ACC112 (cell line): Measurements from ENCODE around the gene SLAIN2.
"Not testable (repeated sequence)": the region's sequence is repeated elsewhere in the genome, so short reads cannot be mapped to it uniquely, and the experiment has no call there.

Source experiments
- H2AFZ ChIP-seq: fragments of 200-600 bp; sonication (generic); one replicate; pipeline ENCODE4 v1.6.0; 2017; ENCODE audit warnings: antibody characterized with exemption, low read length; ENCODE audit not compliant: unreplicated experiment
- H3K27ac ChIP-seq: fragments of 200-600 bp; sonication (generic); 2 replicates; pipeline ENCODE4 v1.5.1; 2014; ENCODE audit warnings: low read depth, mild to moderate bottlenecking, antibody characterized with exemption, low read length, moderate library complexity
- H3K27me3 ChIP-seq: fragments of 200-600 bp; sonication (generic); 2 replicates; pipeline ENCODE4 v1.6.1; 2014; ENCODE audit warnings: mild to moderate bottlenecking, antibody characterized with exemption, low read length, moderate library complexity, mixed read lengths; ENCODE audit not compliant: insufficient read depth
- H3K36me3 ChIP-seq: fragments of 200-600 bp; sonication (generic); 2 replicates; pipeline ENCODE4 v1.6.1; 2016; ENCODE audit warnings: mild to moderate bottlenecking, antibody characterized with exemption, low read length, moderate library complexity, mixed read lengths; ENCODE audit not compliant: insufficient read depth
- H3K4me1 ChIP-seq: fragments of 200-600 bp; sonication (generic); one replicate; pipeline ENCODE4 v1.6.1; 2016; ENCODE audit warnings: low read length, mixed read lengths; ENCODE audit not compliant: insufficient read depth, unreplicated experiment, control insufficient read depth
- H3K4me3 ChIP-seq: fragments of 200-600 bp; sonication (generic); 2 replicates; pipeline ENCODE4 v1.5.1; 2014; ENCODE audit warnings: mild to moderate bottlenecking, low read depth, low read length
- H3K79me2 ChIP-seq: fragments of 200-600 bp; sonication (generic); one replicate; pipeline ENCODE4 v1.6.0; 2016; ENCODE audit warnings: low read length; ENCODE audit not compliant: control insufficient read depth, unreplicated experiment, insufficient read depth

Gene SLAIN2

DNA sequence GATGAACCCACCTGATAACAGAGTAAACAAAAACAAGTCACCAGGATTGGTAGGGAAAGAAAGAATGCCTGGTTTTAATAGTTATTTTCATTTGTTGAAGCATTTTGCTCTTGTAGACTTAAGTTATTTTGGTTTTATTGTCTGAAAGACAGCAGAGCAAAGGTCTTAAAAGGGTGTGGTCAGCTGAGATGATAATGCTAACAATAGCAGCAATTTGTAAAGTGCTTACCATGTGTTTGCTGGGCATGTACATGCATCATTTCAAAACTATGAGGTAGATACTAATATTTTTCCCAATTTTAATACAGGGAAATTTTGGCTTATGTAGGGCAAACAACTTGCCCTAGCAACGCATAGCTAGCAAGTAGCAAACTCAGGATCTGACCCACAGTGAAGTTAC lies 95.0 kb downstream of the SLAIN2 start:
- H3K36me3 ChIP-seq, result no peaks in the 10 kb centered on the region
- H3K4me3 ChIP-seq, result no peak overlapping the region
- no peaks in the 10 kb centered on the region for H3K27me3 ChIP-seq
- no peaks in the 10 kb centered on the region for H3K79me2 ChIP-seq
- H2AFZ ChIP-seq, result no peak overlapping the region
- no peaks in the 10 kb centered on the region for H3K4me1 ChIP-seq
- no peak overlapping the region for H3K27ac ChIP-seq

DNA sequence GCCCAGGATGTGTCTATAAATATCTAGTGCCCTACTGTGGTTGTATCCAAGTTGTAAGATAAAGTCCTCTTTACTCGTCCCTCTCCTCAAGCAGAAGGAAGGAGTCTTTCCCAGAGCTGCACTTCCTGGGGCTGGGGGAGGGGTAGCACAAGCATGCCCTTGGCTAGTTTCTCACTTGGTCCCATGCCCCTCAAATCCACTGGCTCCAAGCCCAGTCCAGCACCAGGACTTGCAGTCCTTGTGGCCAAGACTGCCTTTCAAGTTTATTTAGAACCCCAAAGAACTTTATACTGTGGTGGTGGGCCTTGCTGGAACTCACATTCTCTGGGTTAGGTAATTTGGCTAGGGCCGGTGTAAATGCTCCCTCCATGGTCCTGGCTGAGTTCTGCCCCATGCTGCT lies 98.7 kb downstream of the SLAIN2 start:
- Histone ChIP-seq H3K27ac (no peak overlapping the region), H3K4me1 (no peaks in the 10 kb centered on the region), H3K4me3 (no peak overlapping the region), H3K36me3 (no peaks in the 10 kb centered on the region), H3K27me3 (no peaks in the 10 kb centered on the region), H2AFZ (no peak overlapping the region), H3K79me2 (no peaks in the 10 kb centered on the region)

DNA sequence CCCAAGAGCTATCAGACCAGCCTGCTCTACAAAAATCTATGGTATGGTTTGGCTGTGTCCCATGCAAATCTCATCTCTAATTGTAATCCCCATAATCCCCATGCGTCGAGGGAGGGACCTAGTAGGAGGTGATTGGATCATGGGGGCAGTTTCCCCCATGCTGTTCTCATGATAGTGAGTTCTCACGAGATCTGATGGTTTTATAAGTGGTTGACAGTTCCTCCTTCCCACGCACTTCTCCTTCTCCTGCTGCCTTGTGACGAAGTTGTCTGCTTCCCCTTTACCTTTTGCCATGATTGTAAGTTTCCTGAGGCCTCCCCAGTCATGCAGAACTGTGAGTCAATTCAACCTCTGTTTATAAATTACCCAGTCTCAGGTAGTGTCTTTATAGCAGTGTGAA lies 99.6 kb downstream of the SLAIN2 start:
- not testable (repeated sequence) for H3K79me2 ChIP-seq, H3K36me3 ChIP-seq, H3K4me1 ChIP-seq, H3K27me3 ChIP-seq, H3K27ac ChIP-seq, H3K4me3 ChIP-seq, H2AFZ ChIP-seq

DNA sequence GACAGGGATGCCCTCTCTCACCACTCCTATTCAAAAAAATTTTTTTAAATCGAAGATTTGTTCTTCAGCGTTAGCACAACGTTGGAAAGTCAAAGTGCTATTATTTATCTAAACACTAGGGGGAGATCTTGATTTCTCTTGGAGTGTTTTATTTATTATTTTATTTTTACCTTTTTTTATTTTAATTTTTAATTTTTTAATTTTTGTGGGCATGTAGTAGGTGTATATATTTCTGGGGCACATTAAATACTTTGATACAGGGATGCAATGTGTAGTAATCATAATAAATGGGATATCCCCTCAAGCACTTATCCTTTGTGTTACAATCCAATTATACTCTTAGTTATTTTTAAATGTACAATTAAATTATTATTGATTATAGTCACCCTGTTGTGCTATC lies 104.4 kb downstream of the SLAIN2 start:
- Histone ChIP-seq H3K79me2 (no peaks in the 10 kb centered on the region), H2AFZ (no peak overlapping the region), H3K27ac (no peak overlapping the region), H3K27me3 (no peaks in the 10 kb centered on the region), H3K4me3 (no peak overlapping the region), H3K4me1 (no peaks in the 10 kb centered on the region), H3K36me3 (no peaks in the 10 kb centered on the region)

DNA sequence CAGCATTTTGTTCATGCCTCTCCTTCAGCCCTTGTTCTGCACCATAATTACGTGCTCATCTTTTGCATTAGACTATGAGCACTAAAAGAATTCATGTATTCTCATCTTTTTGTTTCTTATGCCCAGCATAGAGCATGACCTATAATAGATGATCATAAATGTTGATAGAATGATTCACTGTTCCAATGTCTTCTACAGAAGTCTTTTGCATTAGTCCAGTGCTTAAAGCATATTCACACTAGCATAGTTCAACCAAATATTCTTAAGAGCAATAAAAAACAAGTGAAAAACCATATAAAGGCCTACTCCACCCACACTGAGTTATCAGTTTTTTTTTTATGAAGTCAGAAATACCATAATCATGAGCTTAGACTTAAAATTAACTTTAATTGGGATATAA lies 105.3 kb downstream of the SLAIN2 start:
- Histone ChIP-seq H3K27me3 (no peaks in the 10 kb centered on the region), H3K79me2 (no peaks in the 10 kb centered on the region), H3K36me3 (no peaks in the 10 kb centered on the region), H3K27ac (no peak overlapping the region), H2AFZ (no peak overlapping the region), H3K4me1 (no peaks in the 10 kb centered on the region), H3K4me3 (no peak overlapping the region)

DNA sequence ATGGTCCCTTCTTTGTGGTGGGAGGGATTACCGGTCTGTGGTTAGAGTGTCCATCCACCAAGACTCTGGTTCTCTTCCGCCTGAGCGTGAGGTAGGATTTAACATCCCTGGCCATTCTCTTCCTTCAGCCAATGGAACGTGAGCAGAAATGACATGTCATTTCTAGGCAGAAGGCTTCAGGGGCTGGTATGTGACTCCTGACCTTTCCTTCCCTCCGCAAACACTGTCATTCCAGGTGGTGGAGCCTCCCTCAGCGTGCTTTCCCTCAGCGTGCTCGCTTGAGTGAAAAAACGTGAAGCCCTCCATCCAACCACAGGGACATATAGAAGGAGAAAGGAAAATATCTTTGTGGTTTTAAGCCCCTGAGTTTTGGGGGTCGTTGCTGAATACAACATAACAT lies 107.8 kb downstream of the SLAIN2 start:
- Histone ChIP-seq H3K79me2 (no peaks in the 10 kb centered on the region), H3K36me3 (no peaks in the 10 kb centered on the region), H3K4me1 (no peaks in the 10 kb centered on the region), H2AFZ (no peak overlapping the region), H3K27ac (no peak overlapping the region), H3K27me3 (no peaks in the 10 kb centered on the region), H3K4me3 (no peak overlapping the region)

DNA sequence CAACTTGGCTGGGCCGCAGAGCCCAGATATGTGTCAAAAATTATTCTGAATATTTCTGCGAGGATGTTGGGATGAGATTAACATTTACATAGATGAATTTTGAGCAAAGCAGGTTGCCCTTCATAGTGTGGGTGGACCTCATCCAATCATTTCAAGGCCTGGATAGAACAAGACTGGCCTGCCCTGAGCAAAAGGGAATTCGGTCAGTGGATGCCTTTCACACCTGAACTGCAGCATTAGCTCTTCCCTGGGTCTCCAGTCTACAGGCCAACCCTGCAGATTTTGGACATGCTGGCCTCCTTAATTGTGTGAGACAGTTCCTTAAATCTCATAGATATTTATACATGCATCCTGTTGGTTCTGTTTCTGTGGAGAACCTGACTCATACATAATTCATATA lies 109.4 kb downstream of the SLAIN2 start:
- Histone ChIP-seq H2AFZ (no peak overlapping the region), H3K79me2 (no peaks in the 10 kb centered on the region), H3K36me3 (no peaks in the 10 kb centered on the region), H3K4me3 (no peak overlapping the region), H3K27me3 (no peaks in the 10 kb centered on the region), H3K27ac (no peak overlapping the region), H3K4me1 (no peaks in the 10 kb centered on the region)

DNA sequence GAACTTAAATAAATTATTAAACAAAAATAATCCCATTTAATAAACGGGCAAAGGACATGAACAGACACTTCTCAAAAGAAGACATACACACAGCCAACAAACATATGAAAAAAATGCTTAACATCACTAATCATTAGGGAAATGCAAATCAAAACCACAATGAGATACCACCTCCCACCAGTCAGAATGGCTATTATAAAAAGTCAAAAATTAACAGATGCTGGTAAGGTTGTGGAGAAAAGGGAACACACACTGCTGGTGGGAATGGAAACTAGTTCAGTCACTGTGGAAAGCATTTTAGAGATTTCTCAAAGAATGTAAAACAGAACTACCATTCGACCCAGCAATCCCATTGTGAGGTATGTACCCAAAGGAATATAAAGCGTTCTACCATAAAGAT lies 110.3 kb downstream of the SLAIN2 start:
- H3K36me3 ChIP-seq, H3K4me1 ChIP-seq, H3K27ac ChIP-seq, H3K27me3 ChIP-seq, H3K79me2 ChIP-seq, H3K4me3 ChIP-seq, H2AFZ ChIP-seq: not testable (repeated sequence)

DNA sequence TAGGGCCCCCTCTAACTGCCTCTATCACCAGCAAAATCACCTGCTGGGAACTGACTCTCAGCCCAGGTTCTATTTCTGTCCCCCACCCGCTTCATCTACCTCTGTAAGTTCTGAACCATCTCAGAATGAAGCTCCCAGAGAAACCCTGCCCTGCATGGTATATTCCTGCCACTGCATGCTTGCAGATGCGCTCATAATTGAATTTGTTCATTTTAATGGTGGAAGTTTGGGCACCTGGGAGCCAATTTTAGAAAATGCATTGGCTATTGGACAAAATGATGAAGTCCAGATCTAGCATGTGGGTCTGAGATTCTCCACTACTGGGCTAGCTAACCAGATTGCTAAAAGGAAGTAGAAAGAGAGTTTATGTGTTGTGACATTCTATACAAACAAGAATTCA lies 113.3 kb downstream of the SLAIN2 start:
- no peak overlapping the region for H2AFZ ChIP-seq
- no peak overlapping the region for H3K4me3 ChIP-seq

DNA sequence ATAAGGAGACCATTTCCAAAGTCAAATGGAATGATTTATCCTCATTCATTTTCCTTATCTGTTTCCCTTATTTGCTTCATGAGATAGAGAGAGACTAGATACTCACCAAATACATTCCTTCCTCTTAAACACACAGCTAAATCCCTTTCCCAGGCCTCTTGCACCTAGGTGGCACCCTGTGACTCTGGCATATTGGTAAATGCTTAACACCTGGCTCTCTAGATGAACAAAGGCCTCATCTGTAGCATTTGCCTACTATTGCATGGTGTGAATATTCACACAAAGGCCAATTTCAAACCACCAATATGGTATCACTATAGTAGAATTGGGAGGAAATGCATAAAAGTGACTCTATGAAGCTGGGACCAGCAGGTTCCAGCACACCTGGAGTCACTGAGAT lies 119.7 kb downstream of the SLAIN2 start:
- Histone ChIP-seq H3K27me3 (peaks cover 27% of the 10 kb centered on the region), H3K4me1 (no peaks in the 10 kb centered on the region), H3K4me3 (no peak overlapping the region), H3K79me2 (no peaks in the 10 kb centered on the region), H2AFZ (no peak overlapping the region), H3K36me3 (no peaks in the 10 kb centered on the region), H3K27ac (no peak overlapping the region)

More for the DNA sequence above, 113.3 kb downstream of the SLAIN2 start:
- H3K27ac ChIP-seq, result no peak overlapping the region
- H3K4me1 ChIP-seq, result no peaks in the 10 kb centered on the region
- H3K79me2 ChIP-seq, result no peaks in the 10 kb centered on the region
- no peaks in the 10 kb centered on the region for H3K27me3 ChIP-seq
- H3K36me3 ChIP-seq, result no peaks in the 10 kb centered on the region

DNA sequence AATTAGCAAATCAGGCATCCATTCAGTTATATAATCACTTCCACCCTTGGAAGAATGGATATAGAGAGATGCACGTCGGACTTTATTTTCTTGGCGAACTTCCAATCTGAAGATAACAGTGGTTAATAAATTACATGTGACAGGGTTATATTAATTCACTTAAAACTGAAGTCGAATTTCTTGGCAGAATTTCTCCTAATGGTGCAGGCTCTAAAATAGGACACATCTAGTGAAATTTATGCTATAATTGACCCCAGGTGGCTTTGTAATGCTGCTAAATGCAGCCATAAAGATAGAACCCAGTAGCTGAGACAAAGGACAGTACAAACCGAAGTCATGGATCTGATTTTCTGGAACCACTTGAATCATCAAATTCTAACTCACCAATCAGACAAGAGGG lies 121.0 kb downstream of the SLAIN2 start:
- Histone ChIP-seq H3K4me1 (no peaks in the 10 kb centered on the region), H3K4me3 (no peak overlapping the region), H2AFZ (no peak overlapping the region)

DNA sequence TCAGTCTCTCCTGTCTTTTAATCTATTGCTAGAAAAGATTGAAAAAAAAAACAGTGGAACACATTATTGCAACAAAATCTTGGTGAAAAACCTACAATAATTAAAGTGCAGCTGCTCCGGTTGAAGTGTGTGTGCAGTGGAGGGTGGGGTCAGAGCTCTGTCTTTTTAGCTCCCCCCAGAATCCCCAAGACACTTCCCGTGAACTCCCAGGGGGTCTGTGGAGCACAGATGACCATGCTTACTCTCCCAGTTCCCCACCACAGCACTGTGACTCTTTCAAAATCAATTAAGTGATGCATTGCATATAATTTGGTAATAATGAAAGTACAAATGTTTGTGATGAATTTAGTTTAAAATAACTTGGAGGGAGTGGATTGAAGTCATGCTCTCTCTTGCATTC lies 126.1 kb downstream of the SLAIN2 start:
- no peak overlapping the region for H2AFZ ChIP-seq
- H3K27me3 ChIP-seq, result peaks cover 14% of the 10 kb centered on the region
- H3K4me1 ChIP-seq, result no peaks in the 10 kb centered on the region
- no peak overlapping the region for H3K4me3 ChIP-seq
- H3K27ac ChIP-seq, result no peak overlapping the region
- no peaks in the 10 kb centered on the region for H3K36me3 ChIP-seq
- no peaks in the 10 kb centered on the region for H3K79me2 ChIP-seq

More for the DNA sequence above, 121.0 kb downstream of the SLAIN2 start:
- no peaks in the 10 kb centered on the region for H3K79me2 ChIP-seq
- H3K36me3 ChIP-seq, result no peaks in the 10 kb centered on the region
- peaks cover 27% of the 10 kb centered on the region for H3K27me3 ChIP-seq
- H3K27ac ChIP-seq, result no peak overlapping the region
